ENCODE results near the gene SAMHD1. TPM values are rescaled to one million over a fixed set of nuclear protein-coding genes. Genes with fewer than 3 reads are reported as not detected.
"Not testable (repeated sequence)": the region's sequence is repeated elsewhere in the genome, so short reads cannot be mapped to it uniquely, and the experiment has no call there.

SAMHD1 gene
- total and polyA plus RNA-seq, 2 donors: 145 to 146 TPM

DNA sequence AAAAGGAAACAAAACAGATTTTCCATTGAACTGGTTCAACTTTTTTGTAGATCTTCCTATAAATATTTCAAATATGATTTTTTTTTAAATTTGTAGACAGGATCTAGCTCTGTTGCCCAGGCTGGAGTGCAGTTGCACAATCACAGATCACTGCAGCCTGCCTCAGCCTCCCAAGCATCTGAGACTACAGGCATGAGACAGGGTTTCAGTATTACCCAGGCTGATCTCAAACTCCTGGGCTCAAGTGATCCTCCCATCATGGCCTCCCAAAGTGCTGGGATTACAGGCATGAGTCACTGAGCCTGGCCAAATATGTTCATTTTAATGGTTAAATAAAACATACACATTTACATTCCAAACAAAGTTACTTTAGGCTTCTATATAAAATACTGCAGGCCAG is 33.6 kb downstream of the SAMHD1 start:
- Histone ChIP-seq H3K4me3 (ENCODE audit: low read depth, low read length) (no peak overlapping the region), H3K36me3 (ENCODE audit: insufficient read depth) (peaks cover 2% of the 10 kb centered on the region), H3K4me1 (ENCODE audit: insufficient read depth) (no peaks in the 10 kb centered on the region), H3K27ac (ENCODE audit: low read depth) (no peak overlapping the region)
- DNase-seq (ENCODE audit: extremely low spot score): no peak

DNA sequence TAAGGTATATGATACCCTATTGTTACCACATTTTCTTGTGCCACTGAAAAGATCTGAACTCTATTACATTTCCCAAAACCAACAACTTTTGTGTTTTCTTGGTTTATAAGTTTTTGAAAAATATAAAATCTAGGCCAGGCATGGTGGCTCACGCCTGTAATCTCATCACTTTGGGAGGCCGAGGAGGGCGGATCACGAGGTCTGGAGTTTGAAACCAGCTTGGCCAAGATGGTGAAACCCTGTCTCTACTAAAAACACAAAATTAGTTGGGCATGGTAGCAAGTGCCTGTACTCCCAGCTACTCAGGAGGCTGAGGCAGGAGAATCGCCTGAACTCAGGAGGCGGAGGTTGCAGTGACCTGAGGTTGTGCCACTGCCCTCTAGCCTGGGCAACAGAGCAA is 34.3 kb downstream of the SAMHD1 start:
- peaks cover 2% of the 10 kb centered on the region for H3K36me3 ChIP-seq (ENCODE audit: insufficient read depth)
- 97% methylated on average over 6 of the region's 6 CpGs for WGBS

DNA sequence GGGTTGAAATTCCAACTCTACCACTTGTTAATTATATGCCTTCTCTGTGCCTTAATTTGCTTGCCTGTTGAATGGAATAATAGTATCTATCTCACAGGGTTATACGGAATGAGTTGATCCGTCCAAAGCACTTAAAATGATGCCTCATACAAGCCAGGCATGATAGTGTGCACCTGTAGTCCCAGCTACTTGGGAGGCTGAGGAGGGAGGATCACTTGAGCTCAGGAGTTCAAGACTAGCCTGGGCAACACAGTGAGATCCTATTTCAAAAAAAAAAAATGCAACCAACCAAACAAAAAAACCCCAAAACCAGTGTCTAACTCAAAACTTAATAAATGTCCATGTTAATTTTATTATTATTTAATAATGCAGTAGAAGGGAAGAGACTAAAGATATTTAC is 35.3 kb downstream of the SAMHD1 start:
- H3K4me1 ChIP-seq (ENCODE audit: insufficient read depth): no peaks in the 10 kb centered on the region
- H3K27ac ChIP-seq (ENCODE audit: low read depth): no peak overlapping the region
- H3K4me3 ChIP-seq (ENCODE audit: low read depth, low read length): no peak overlapping the region
- WGBS: 94% methylated on average over 2 of the region's 2 CpGs
- no peak for DNase-seq (ENCODE audit: extremely low spot score)
- peaks cover 2% of the 10 kb centered on the region for H3K36me3 ChIP-seq (ENCODE audit: insufficient read depth)

More for the DNA sequence above, 34.3 kb downstream of the SAMHD1 start:
- Histone ChIP-seq H3K4me3 (ENCODE audit: low read depth, low read length) (no peak overlapping the region), H3K4me1 (ENCODE audit: insufficient read depth) (no peaks in the 10 kb centered on the region), H3K27ac (ENCODE audit: low read depth) (no peak overlapping the region)
- no peak for DNase-seq (ENCODE audit: extremely low spot score)

DNA sequence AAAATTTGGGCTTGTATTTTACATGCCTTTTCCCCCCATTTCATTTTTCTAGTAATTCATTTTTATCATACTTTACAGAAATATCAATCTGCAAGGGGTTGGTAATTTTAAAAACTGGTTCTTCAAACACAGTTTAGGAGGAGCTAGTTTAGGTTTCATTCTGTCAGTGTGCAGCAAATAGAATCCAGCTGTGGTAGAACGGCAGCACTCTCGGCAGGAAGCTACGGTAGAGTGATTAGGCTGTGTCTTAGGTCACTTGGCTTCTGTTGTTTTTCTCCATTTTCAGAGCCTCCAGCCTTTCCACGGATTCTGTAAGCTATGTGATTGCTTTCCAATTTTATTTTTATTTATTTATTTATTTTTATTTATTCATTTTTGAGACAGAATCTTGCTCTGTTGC is 42.9 kb downstream of the SAMHD1 start:
- Histone ChIP-seq H3K4me1 (ENCODE audit: insufficient read depth) (no peaks in the 10 kb centered on the region), H3K4me3 (ENCODE audit: low read depth, low read length) (no peak overlapping the region), H3K27ac (ENCODE audit: low read depth) (no peak overlapping the region), H3K36me3 (ENCODE audit: insufficient read depth) (peaks cover 8% of the 10 kb centered on the region)
- DNase-seq (ENCODE audit: extremely low spot score): no peak
- WGBS: 60% methylated on average over 4 of the region's 4 CpGs

DNA sequence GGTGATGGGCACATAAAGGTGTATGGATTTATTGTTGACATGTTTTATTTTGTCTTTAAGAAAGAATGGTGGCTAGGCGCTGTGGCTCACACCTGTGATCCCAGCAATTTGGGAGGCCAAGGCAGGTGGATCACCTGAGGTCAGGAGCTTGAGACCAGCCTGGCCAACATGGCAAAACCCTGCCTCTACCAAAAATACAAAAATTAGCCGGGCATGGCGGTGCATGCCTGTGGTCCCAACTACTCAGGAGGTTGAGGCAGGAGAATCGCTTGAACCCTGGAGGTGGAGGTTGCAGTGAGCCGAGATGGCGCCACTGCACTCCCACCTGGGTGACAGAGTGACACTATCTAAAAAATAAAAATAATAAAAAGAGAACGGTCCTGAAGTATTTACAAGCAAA is 45.4 kb downstream of the SAMHD1 start:
- WGBS: 92% methylated on average over 7 of the region's 7 CpGs
- H3K36me3 ChIP-seq (ENCODE audit: insufficient read depth); H3K4me1 ChIP-seq (ENCODE audit: insufficient read depth); H3K27ac ChIP-seq (ENCODE audit: low read depth); DNase-seq (ENCODE audit: extremely low spot score); H3K4me3 ChIP-seq (ENCODE audit: low read depth, low read length): not testable (repeated sequence)

DNA sequence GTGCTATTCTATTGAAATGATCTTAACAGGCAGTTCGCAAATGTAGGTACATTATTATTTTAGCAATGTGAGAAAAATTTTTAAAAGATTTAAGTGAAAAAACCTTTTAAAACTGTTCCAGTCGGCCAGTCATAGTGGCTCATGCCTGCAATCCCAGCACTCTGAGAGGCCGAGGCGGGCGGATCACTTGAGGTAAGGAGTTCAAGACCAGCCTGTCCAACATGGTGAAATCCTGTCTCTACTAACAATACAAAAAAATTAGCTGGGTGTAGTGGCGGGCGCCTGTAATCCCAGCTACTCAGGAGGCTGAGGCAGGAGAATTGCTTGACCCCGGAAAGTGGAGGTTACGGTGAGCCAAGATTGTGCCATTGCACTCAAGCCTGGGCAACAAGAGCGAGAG is 45.9 kb downstream of the SAMHD1 start:
- DNase-seq (ENCODE audit: extremely low spot score); H3K27ac ChIP-seq (ENCODE audit: low read depth); H3K4me3 ChIP-seq (ENCODE audit: low read depth, low read length); H3K4me1 ChIP-seq (ENCODE audit: insufficient read depth): not testable (repeated sequence)
- WGBS: 94% methylated on average over 10 of the region's 10 CpGs
- peaks cover 11% of the 10 kb centered on the region for H3K36me3 ChIP-seq (ENCODE audit: insufficient read depth)

DNA sequence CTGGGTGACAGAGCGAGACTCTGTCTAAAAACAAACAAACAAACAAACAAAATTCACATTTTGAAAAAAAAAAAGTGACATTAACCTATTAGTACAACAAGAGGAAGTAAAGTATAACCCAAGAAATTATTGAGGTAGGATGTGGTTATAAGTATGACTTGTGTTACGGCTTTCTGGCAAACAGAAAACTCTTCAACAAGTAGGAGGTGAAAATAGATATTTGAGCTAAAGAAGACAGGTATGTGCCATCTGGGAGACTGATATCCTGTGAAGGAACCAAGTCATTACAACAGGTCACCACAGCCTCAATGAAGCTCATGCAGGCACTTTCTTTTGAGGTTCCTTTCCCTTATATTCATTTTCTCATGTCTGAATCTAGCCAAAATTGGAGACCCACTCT is 46.8 kb downstream of the SAMHD1 start:
- Histone ChIP-seq H3K36me3 (ENCODE audit: insufficient read depth) (peaks cover 11% of the 10 kb centered on the region), H3K4me1 (ENCODE audit: insufficient read depth) (no peaks in the 10 kb centered on the region), H3K4me3 (ENCODE audit: low read depth, low read length) (no peak overlapping the region), H3K27ac (ENCODE audit: low read depth) (no peak overlapping the region)
- no peak for DNase-seq (ENCODE audit: extremely low spot score)
- WGBS: 95% methylated on average over 2 of the region's 2 CpGs

DNA sequence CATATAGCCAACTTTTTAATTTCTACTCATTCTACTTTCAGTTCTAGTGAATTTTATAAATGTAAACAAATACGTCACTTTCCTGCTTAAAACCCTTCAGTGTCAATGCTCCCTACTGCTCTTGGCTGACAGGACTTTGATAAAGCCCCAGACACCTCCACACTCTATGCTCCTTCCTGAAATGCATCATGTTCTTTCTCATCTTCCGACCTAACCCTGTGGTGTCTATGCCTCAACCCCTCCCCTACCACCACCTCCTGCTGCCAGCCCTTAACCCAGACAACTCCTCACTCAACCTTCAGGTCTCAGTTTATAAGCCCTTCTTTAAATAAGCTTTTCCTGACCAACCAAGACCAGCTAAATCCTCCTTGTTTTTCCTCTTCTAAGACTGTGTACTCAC is 56.5 kb downstream of the SAMHD1 start:
- 72% methylated on average over 2 of the region's 2 CpGs for WGBS
- no peaks in the 10 kb centered on the region for H3K36me3 ChIP-seq (ENCODE audit: insufficient read depth)
- DNase-seq (ENCODE audit: extremely low spot score): no peak

DNA sequence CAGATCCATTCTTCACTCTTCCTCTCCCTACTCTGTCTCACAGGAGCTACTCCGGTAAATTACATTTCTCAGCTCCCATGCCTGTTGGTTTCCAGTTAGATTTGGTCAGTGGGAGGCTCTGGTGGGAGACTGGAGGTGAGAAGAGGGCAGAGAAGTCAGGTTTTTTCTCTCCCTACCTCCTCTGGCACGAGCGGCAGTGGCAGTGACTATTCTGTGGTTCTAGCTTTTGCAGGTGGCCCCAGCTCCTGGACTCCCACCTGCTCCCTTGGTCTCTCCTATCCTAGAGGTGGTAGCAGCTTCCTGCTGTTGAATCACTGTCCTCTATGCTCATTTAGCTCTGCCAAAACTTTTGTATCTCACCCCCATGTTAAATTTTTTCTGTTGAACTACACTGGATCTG is 57.7 kb downstream of the SAMHD1 start:
- Histone ChIP-seq H3K27ac (ENCODE audit: low read depth) (no peak overlapping the region), H3K4me1 (ENCODE audit: insufficient read depth) (no peaks in the 10 kb centered on the region), H3K4me3 (ENCODE audit: low read depth, low read length) (no peak overlapping the region), H3K36me3 (ENCODE audit: insufficient read depth) (no peaks in the 10 kb centered on the region)
- no peak for DNase-seq (ENCODE audit: extremely low spot score)
- 89% methylated on average over 3 of the region's 3 CpGs for WGBS

More for the DNA sequence above, 56.5 kb downstream of the SAMHD1 start:
- H3K4me3 ChIP-seq (ENCODE audit: low read depth, low read length): no peak overlapping the region
- no peak overlapping the region for H3K27ac ChIP-seq (ENCODE audit: low read depth)
- no peaks in the 10 kb centered on the region for H3K4me1 ChIP-seq (ENCODE audit: insufficient read depth)

DNA sequence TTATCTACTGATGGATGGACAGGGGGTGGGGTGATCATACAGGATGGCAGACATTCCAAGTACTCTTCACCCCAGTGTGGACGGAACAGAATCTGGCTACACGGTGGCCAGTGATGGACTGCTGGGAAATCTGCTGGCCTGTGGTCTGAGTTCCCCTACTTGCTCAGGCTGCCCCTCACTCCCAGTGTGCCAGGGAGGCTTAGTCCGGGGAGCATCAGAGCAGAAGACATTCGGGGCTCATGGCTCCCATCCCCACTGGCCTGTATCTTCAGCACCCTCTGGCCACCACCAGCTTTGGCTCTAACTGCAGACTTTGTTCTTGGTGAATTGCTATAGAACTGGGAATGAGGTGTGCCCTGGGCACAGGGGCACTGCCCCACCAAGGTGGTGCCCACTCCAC is 60.3 kb downstream of the SAMHD1 start:
- WGBS: 87% methylated on average over 4 of the region's 4 CpGs
- H3K27ac ChIP-seq (ENCODE audit: low read depth): no peak overlapping the region
- no peaks in the 10 kb centered on the region for H3K4me1 ChIP-seq (ENCODE audit: insufficient read depth)
- no peaks in the 10 kb centered on the region for H3K36me3 ChIP-seq (ENCODE audit: insufficient read depth)
- DNase-seq (ENCODE audit: extremely low spot score): no peak
- H3K4me3 ChIP-seq (ENCODE audit: low read depth, low read length): no peak overlapping the region

DNA sequence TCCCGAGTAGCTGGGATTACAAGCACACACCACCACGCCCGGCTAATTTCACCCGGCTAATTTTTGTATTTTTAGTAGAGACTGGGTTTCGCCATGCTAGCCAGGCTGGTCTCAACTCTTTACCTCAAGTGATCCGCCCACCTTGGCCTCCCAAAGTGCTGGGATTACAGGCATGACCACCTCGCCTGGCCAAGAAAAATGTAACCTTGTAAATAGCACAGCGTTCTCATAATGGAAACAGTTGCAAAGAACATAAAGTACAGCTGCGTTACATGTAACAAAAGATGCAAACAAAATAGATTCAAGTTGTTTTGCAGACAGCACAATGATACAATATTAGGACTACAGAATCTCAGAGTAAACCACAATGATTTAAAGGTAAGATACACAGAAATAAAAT is 60.9 kb downstream of the SAMHD1 start:
- no peak for DNase-seq (ENCODE audit: extremely low spot score)
- H3K4me3 ChIP-seq (ENCODE audit: low read depth, low read length): no peak overlapping the region
- H3K36me3 ChIP-seq (ENCODE audit: insufficient read depth): no peaks in the 10 kb centered on the region
- 89% methylated on average over 9 of the region's 9 CpGs for WGBS
- H3K27ac ChIP-seq (ENCODE audit: low read depth): no peak overlapping the region
- no peaks in the 10 kb centered on the region for H3K4me1 ChIP-seq (ENCODE audit: insufficient read depth)

DNA sequence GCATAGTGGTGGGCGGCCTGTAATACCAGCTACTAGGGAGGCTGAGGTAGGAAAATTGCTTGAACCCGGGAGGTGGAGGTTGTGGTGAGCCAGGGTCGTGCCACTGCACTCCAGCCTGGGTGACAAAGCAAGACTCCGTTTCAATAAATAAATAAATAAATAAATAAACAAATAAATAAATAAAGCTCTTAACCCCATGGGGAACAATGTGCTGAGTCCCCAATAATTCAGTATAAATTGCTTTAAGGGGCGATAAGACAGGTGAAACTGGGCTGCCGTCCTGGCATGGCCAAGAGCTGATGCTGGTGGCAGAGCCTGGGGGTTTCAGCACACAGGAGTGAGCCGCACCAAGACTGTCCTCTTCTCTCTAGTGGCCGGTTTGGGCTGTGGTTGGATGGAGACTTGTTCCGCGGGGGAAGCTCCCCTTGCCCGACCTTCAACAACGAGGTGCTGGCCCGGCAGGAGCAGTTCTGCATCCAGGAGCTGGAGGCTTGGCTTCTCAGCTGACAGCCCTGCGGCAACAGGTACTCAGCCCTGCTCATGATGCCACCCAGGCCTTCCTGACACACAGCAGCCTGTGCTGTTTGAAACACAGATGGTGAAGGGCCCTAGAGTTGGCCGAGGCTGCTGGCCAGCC is 62.5 kb downstream of the SAMHD1 start:
- Histone ChIP-seq H3K27ac (ENCODE audit: low read depth) (no peak overlapping the region), H3K4me1 (ENCODE audit: insufficient read depth) (no peaks in the 10 kb centered on the region), H3K36me3 (ENCODE audit: insufficient read depth) (no peaks in the 10 kb centered on the region), H3K4me3 (ENCODE audit: low read depth, low read length) (no peak overlapping the region)
- no peak for DNase-seq (ENCODE audit: extremely low spot score)
- 83% methylated on average over 15 of the region's 15 CpGs for WGBS

DNA sequence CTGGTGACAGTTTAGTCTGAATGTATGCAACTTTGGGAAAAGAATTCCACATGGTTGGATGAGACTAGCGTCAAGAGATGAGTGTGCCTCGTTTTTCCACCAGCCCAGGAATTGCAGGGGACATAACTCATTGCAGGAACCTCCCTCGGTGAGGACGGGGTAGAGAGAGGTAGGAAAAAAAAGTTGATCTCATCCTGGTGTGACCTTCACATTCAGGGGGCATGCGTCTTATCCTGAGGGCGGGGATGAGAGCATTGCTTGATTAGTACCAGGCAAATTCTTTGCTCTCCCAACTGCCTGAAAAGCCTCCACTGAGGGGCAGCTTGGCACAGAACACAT is 63.8 kb downstream of the SAMHD1 start:
- 28% methylated on average over 6 of the region's 6 CpGs for WGBS

DNA sequence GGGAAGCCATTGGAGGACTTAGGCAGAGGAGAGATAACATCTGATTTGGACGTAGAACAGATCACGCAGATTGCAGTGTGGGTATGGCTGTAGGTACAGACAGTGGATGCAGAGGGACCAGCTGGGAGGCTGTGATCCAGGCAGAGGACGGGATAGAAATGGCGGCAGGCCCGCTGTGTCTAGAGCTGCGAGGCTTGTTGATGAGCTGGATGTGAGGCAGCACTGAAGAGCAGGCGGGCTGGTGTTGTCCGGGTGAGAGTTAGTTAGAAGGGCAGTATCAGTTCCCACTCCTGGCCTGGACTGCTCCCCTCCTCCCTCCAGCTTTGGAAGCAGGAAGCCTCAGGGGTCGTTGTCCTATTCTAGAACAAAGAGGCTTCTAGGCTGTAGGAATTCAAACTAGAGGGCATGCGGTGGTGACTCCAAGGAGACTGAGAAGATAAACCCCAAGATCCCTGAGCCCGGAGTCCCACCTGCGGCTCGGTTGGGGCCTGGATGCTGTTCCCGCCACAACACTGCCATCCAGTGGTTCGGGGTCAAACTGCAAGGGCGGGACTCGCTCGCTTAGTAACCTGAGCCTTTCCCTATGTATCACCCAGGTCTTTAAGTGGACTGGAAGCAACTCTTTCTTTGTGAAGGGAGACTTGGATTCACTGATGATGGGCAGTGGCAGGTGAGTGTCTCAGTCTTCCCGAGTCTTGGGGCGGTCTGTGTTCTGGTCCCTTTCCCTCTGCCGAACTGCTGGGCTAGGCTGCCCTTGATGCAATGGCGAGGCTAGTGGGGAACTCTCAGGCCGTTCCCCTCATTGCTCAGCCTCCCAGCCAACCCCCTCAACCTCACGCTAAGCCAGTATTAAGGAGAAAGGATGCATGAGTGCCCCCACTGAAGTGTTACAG is 64.4 kb downstream of the SAMHD1 start:
- WGBS: 21% methylated on average over 24 of the region's 24 CpGs
- peak; percentile 63 for DNase-seq (ENCODE audit: extremely low spot score)
- Histone ChIP-seq H3K36me3 (ENCODE audit: insufficient read depth) (no peaks in the 10 kb centered on the region), H3K4me3 (ENCODE audit: low read depth, low read length) (no peak overlapping the region), H3K4me1 (ENCODE audit: insufficient read depth) (no peaks in the 10 kb centered on the region), H3K27ac (ENCODE audit: low read depth) (no peak overlapping the region)

More for the DNA sequence above, 63.8 kb downstream of the SAMHD1 start:
- no peaks in the 10 kb centered on the region for H3K36me3 ChIP-seq (ENCODE audit: insufficient read depth)
- no peak for DNase-seq (ENCODE audit: extremely low spot score)
- H3K27ac ChIP-seq (ENCODE audit: low read depth): no peak overlapping the region
- H3K4me3 ChIP-seq (ENCODE audit: low read depth, low read length): no peak overlapping the region
- H3K4me1 ChIP-seq (ENCODE audit: insufficient read depth): no peaks in the 10 kb centered on the region

Measured in urinary bladder (tissue), 4 donors.